Glutamatergic neuron (in vitro differentiated cells): ENCODE data around the gene APC. TPM values are rescaled to one million over a fixed set of nuclear protein-coding genes. Genes with fewer than 3 reads are reported as not detected.
A peak's percentile ranks its signal among the peaks of the same experiment; 100 is the strongest.

Experiments
- DNase-seq: peaks from one replicate; pipeline ENCODE4 v3.0.0; 2022
- H3K27ac Mint-ChIP-seq: one replicate; pipeline ENCODE4 v1.8.0; 2020; ENCODE audit warnings: mild to moderate bottlenecking, mixed read lengths, inconsistent platforms; ENCODE audit not compliant: unreplicated experiment
- H3K27me3 Mint-ChIP-seq: one replicate; pipeline ENCODE4 v1.8.0; 2020; ENCODE audit warnings: mild to moderate bottlenecking, moderate library complexity, mixed read lengths, inconsistent platforms; ENCODE audit not compliant: unreplicated experiment
- H3K36me3 Mint-ChIP-seq: one replicate; pipeline ENCODE4 v1.8.0; 2020; ENCODE audit warnings: mild to moderate bottlenecking, mixed read lengths, inconsistent platforms; ENCODE audit not compliant: unreplicated experiment
- H3K4me1 Mint-ChIP-seq: one replicate; pipeline ENCODE4 v1.8.0; 2020; ENCODE audit warnings: mild to moderate bottlenecking, low read depth, mixed read lengths, inconsistent platforms; ENCODE audit not compliant: unreplicated experiment
- H3K4me3 Mint-ChIP-seq: one replicate; pipeline ENCODE4 v1.8.0; 2020; ENCODE audit warnings: mild to moderate bottlenecking, mixed read lengths, inconsistent platforms; ENCODE audit not compliant: unreplicated experiment
- H3K9me3 Mint-ChIP-seq: one replicate; pipeline ENCODE4 v1.8.0; 2020; ENCODE audit warnings: mild to moderate bottlenecking, moderate library complexity, mixed read lengths, inconsistent platforms; ENCODE audit not compliant: unreplicated experiment
- CTCF ChIP-seq: fragments of 200-600 bp; sonication (generic); IDR thresholded peaks from one replicate; pipeline ENCODE4 v1.5.0; 2021; ENCODE audit not compliant: partially characterized antibody, unreplicated experiment
- total RNA-seq: library from RNA; stranded (reverse); fragmentation: NEBNext Ultra II Directional; extraction: Animal tissue kit (Norgen Biotek cat#: 25700); gene quantifications from one replicate; pipeline ENCODE4 v1.2.1, GENCODE V29; 2021; ENCODE audit not compliant: unreplicated experiment

APC gene
- total RNA-seq, 1 donor from 2014 or later, result 136 TPM

GRCh38 chr5:112707187-112708102 is 30.2 kb upstream of the APC start:
- peak overlapping the region; percentile 95 for H3K4me3 Mint-ChIP-seq
- peaks cover 6% of the 10 kb centered on the region for H3K9me3 Mint-ChIP-seq
- peak overlapping the region; percentile 92 for H3K27ac Mint-ChIP-seq
- DNase-seq, result peak; percentile 97
- H3K27me3 Mint-ChIP-seq, result peaks cover 9% of the 10 kb centered on the region
- no peak for TF ChIP-seq CTCF
- H3K4me1 Mint-ChIP-seq, result peaks cover 36% of the 10 kb centered on the region
- no peaks in the 10 kb centered on the region for H3K36me3 Mint-ChIP-seq

GRCh38 chr5:112708103-112708622 is 29.5 kb upstream of the APC start:
- Mint-ChIP-seq H3K9me3 (peaks cover 6% of the 10 kb centered on the region), H3K4me3 (peak overlapping the region; percentile 95), H3K4me1 (peaks cover 39% of the 10 kb centered on the region), H3K36me3 (no peaks in the 10 kb centered on the region), H3K27me3 (peaks cover 9% of the 10 kb centered on the region), H3K27ac (peak overlapping the region; percentile 92)
- no peak for DNase-seq
- TF ChIP-seq CTCF, result no peak

GRCh38 chr5:112709416-112709815 is 28.3 kb upstream of the APC start:
- Mint-ChIP-seq H3K27ac (no peak overlapping the region), H3K27me3 (peaks cover 3% of the 10 kb centered on the region), H3K4me1 (peaks cover 38% of the 10 kb centered on the region), H3K4me3 (peak overlapping the region; percentile 95), H3K9me3 (peaks cover 4% of the 10 kb centered on the region), H3K36me3 (no peaks in the 10 kb centered on the region)
- no peak for DNase-seq
- TF ChIP-seq CTCF, result no peak

GRCh38 chr5:112710896-112711295 is 26.8 kb upstream of the APC start:
- H3K36me3 Mint-ChIP-seq, result no peaks in the 10 kb centered on the region
- no peak for DNase-seq
- H3K4me1 Mint-ChIP-seq, result peaks cover 33% of the 10 kb centered on the region
- H3K4me3 Mint-ChIP-seq, result no peak overlapping the region
- no peak overlapping the region for H3K27ac Mint-ChIP-seq
- peaks cover 3% of the 10 kb centered on the region for H3K27me3 Mint-ChIP-seq
- no peak for TF ChIP-seq CTCF
- peaks cover 4% of the 10 kb centered on the region for H3K9me3 Mint-ChIP-seq

- TF ChIP-seq CTCF, result no peak
- Mint-ChIP-seq H3K27ac (no peak overlapping the region), H3K36me3 (no peaks in the 10 kb centered on the region), H3K4me1 (peaks cover 30% of the 10 kb centered on the region), H3K27me3 (peaks cover 3% of the 10 kb centered on the region), H3K9me3 (peaks cover 4% of the 10 kb centered on the region), H3K4me3 (no peak overlapping the region)
- no peak for DNase-seq
These were observed 26.2 kb upstream of the APC start for GRCh38 chr5:112711436-112711835.
